Mucosa of stomach (tissue), 1 donor: ENCODE data around the gene IL21R.
"Not testable (repeated sequence)": the region's sequence is repeated elsewhere in the genome, so short reads cannot be mapped to it uniquely, and the experiment has no call there.

Experiments used
- H3K27me3 ChIP-seq: one replicate; pipeline ENCODE4 v1.7.0; 2013; ENCODE audit warnings: mild to moderate bottlenecking, low read length; ENCODE audit not compliant: control insufficient read depth, insufficient read depth
- H3K36me3 ChIP-seq: one replicate; pipeline ENCODE4 v1.7.0; 2013; ENCODE audit warnings: low read length; ENCODE audit not compliant: control insufficient read depth, insufficient read depth
- H3K4me1 ChIP-seq: one replicate; pipeline ENCODE4 v1.7.0; 2013; ENCODE audit warnings: mild to moderate bottlenecking, low read length; ENCODE audit not compliant: control insufficient read depth, insufficient read depth
- H3K4me3 ChIP-seq: one replicate; pipeline ENCODE4 v1.7.0; 2013; ENCODE audit warnings: low read length
- H3K9ac ChIP-seq: one replicate; pipeline ENCODE4 v1.7.0; 2013; ENCODE audit warnings: mild to moderate bottlenecking, low read length, moderate library complexity
- H3K9me3 ChIP-seq: one replicate; pipeline ENCODE4 v1.7.0; 2013; ENCODE audit warnings: mild to moderate bottlenecking, low read length, moderate library complexity; ENCODE audit not compliant: control insufficient read depth
- donor health status: Pancreatic carcinoma.

IL21R gene

GRCh38 chr16:27425961-27426360 lies 24.0 kb downstream of the IL21R start:
- no peak overlapping the region for H3K9ac ChIP-seq
- H3K27me3 ChIP-seq = no peaks in the 10 kb centered on the region
- no peaks in the 10 kb centered on the region for H3K36me3 ChIP-seq
- no peak overlapping the region for H3K4me3 ChIP-seq
- no peaks in the 10 kb centered on the region for H3K9me3 ChIP-seq
- H3K4me1 ChIP-seq = no peaks in the 10 kb centered on the region

- Histone ChIP-seq H3K4me3 (no peak overlapping the region), H3K9ac (no peak overlapping the region), H3K27me3 (no peaks in the 10 kb centered on the region), H3K36me3 (no peaks in the 10 kb centered on the region), H3K4me1 (no peaks in the 10 kb centered on the region), H3K9me3 (no peaks in the 10 kb centered on the region)
Measured at GRCh38 chr16:27426423-27427408, 24.7 kb downstream of the IL21R start.

GRCh38 chr16:27427538-27427937 lies 25.6 kb downstream of the IL21R start:
- no peak overlapping the region for H3K4me3 ChIP-seq
- no peaks in the 10 kb centered on the region for H3K27me3 ChIP-seq
- H3K9me3 ChIP-seq = no peaks in the 10 kb centered on the region

GRCh38 chr16:27428026-27428785 lies 26.2 kb downstream of the IL21R start:
- Histone ChIP-seq H3K27me3 (no peaks in the 10 kb centered on the region), H3K36me3 (no peaks in the 10 kb centered on the region), H3K4me3 (no peak overlapping the region), H3K9me3 (no peaks in the 10 kb centered on the region), H3K9ac (no peak overlapping the region), H3K4me1 (no peaks in the 10 kb centered on the region)

More at GRCh38 chr16:27427538-27427937, 25.6 kb downstream of the IL21R start:
- H3K9ac ChIP-seq = no peak overlapping the region
- no peaks in the 10 kb centered on the region for H3K36me3 ChIP-seq
- H3K4me1 ChIP-seq = no peaks in the 10 kb centered on the region

DNA sequence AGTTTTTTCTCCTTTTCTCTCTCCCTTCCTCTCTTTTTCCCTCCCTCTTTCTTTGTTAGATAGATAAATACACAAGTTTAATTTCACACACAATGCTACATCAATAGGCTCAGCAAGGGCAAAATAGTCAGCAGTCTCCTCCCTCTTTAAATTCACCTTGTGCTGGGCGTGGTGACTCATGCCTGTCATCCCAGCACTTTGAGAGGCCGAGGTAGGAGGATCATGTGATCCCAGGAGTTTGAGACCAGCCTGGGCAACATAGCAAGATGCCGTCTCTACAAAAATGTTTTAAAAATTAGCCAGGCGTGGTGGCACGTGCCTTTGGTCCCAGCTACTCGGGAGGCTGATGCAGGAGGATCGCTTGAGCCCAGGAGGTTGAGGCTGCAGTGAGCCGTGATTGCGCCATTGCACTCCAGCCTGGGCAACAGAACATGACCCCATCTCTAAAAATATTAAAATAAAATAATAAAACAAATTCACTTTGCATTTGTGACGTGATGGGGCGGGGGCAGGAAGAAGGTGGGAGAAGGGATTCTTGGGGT lies 27.4 kb downstream of the IL21R start:
- Histone ChIP-seq H3K27me3 (no peaks in the 10 kb centered on the region), H3K4me3 (no peak overlapping the region), H3K9me3 (no peaks in the 10 kb centered on the region), H3K4me1 (no peaks in the 10 kb centered on the region), H3K36me3 (no peaks in the 10 kb centered on the region), H3K9ac (no peak overlapping the region)

DNA sequence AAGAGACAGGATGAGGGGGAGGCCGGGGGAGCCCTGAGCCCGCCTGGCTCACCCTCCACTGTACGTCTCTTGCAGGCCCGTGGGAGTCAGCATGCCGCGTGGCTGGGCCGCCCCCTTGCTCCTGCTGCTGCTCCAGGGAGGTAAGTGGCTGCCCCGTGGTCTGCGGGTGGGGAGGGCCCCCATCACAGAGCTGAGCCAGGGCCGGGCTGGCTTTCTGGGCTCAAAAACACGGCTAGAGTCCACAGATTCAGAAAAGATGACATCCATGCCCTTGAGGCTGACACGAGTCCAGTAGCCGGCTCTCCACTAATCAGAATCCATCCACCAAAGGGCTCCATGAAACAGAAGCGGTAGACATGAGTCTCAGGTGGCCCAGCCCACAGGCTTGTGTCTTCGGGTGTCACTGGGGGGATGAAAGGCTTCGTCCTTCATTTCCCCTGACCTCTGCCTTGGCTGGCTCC lies 28.0 kb downstream of the IL21R start:
- Histone ChIP-seq H3K9ac (no peak overlapping the region), H3K9me3 (no peaks in the 10 kb centered on the region), H3K27me3 (no peaks in the 10 kb centered on the region), H3K36me3 (no peaks in the 10 kb centered on the region), H3K4me3 (no peak overlapping the region), H3K4me1 (no peaks in the 10 kb centered on the region)

DNA sequence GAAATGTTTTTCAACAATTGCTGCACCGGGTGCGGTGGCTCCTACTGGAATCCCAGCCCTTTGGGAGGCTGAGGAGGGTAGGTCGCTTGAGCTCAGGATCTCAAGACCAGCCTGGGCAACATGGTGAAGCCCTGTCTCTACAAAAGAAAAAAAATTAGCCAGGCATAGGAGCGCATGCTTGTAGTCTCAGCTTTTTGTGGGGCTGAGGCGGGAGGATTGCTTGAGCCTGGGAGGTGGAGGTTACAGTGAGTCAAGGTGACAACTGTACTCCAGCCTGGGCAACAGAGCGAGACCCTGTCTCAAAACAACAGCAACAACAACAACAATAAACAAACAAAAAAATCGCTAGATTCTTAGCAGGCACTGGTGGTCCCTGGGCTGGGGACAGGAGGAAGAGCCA lies 28.5 kb downstream of the IL21R start:
- no peaks in the 10 kb centered on the region for H3K27me3 ChIP-seq
- H3K9ac ChIP-seq = no peak overlapping the region

DNA sequence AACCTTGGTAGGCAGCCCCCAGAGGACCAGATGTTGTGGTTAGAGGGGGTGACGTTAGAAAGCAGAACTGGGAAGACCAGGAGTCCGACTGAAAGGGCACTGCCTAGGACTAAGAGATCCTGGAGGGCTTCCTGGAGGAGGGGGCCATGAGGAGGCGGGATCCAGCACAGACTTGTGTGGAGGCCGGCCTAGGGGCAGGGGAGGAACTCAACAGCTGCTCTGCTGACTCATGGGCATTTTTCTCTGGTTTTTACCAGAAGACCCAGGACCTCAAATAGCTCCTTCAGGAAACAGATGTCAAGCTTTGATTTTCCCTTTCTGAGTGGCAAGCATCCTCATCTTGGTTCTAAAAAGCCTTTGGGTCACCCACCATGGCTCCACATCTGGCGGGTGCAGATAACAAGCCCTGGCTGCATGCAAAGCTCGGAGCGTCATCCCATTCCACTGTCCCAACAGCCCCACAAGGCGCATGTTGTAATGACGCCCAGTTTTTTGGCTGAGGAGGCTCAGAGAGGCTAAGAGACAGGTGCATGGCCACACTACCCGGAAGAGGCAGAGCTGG lies 29.0 kb downstream of the IL21R start:
- Histone ChIP-seq H3K9me3 (no peaks in the 10 kb centered on the region), H3K9ac (no peak overlapping the region), H3K4me3 (no peak overlapping the region), H3K36me3 (no peaks in the 10 kb centered on the region), H3K27me3 (no peaks in the 10 kb centered on the region), H3K4me1 (no peaks in the 10 kb centered on the region)

More for the DNA sequence above, 28.5 kb downstream of the IL21R start:
- H3K36me3 ChIP-seq = no peaks in the 10 kb centered on the region
- no peaks in the 10 kb centered on the region for H3K4me1 ChIP-seq
- no peaks in the 10 kb centered on the region for H3K9me3 ChIP-seq
- H3K4me3 ChIP-seq = no peak overlapping the region

DNA sequence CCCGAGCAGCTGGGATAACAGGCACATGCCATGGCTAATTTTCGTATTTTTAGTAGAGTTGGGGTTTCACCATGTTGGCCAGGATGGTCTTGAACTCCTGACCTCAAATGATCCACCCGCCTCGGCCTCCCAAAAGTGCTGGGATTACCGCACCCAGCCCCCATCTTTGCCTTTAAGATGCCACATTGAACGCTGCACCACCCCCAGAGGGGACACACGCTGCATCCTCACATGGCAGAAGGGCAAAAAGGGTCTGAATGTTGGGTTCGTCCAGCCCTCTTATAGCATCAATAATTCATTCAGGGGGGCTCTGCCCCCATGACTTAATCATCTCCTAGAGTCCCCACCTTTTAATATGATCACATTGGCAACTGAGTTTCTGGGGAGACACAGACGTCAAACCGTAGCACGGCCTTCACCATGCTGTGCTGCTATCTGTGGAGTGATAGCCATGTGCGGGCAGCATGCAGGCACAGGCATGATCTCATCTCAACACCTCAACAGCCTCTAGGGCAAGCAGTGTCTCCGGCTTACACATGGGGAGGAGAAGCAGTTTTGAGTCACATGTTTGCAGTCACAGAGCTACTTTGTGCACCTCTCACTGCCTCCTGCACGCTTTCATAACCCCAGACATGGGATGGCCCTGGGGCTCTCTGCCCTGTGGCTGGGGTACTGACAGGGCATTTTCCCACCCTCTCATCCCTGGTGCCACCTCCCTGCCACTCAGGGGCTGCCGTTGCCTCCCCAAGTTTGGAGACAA lies 30.0 kb downstream of the IL21R start:
- Histone ChIP-seq H3K4me1 (no peaks in the 10 kb centered on the region), H3K9me3 (no peaks in the 10 kb centered on the region), H3K27me3 (no peaks in the 10 kb centered on the region), H3K9ac (no peak overlapping the region), H3K36me3 (no peaks in the 10 kb centered on the region), H3K4me3 (no peak overlapping the region)

- H3K27me3 ChIP-seq = no peaks in the 10 kb centered on the region
- no peaks in the 10 kb centered on the region for H3K9me3 ChIP-seq
- H3K9ac ChIP-seq = no peak overlapping the region
- no peak overlapping the region for H3K4me3 ChIP-seq
- no peaks in the 10 kb centered on the region for H3K36me3 ChIP-seq
- no peaks in the 10 kb centered on the region for H3K4me1 ChIP-seq
Measured at GRCh38 chr16:27432558-27432957, 30.6 kb downstream of the IL21R start.

DNA sequence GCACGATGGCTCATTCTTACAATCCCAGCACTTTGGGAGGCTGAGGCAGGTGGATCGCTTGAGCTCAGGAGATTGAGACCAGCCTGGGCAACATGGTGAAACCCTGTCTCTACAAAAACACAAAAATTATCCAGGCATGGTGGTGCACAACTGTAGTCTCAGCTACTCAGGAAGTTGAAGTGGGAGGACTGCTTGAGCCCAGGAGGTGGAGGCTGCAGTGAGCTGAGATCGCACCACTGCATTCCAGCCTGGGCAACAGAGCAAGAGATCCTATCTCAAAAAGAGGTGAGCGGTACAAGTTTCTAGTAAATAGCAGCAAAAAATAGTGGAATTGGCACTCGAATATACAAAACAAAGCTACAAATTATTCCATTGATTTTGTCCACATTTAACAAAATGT lies 31.2 kb downstream of the IL21R start:
- not testable (repeated sequence) for H3K9ac ChIP-seq, H3K36me3 ChIP-seq, H3K4me3 ChIP-seq, H3K4me1 ChIP-seq, H3K27me3 ChIP-seq, H3K9me3 ChIP-seq
